ENCODE measurements around the gene AP1S1. TPM values are rescaled to one million over a fixed set of nuclear protein-coding genes. Genes with fewer than 3 reads are reported as not detected.
A peak's percentile ranks its signal among the peaks of the same experiment; 100 is the strongest.

The AP1S1 gene
- total RNA-seq, 2 donors from 2014 or later = 16.1 to 18.8 TPM

GRCh38 chr7:101166909-101167644, 12.8 kb downstream of the AP1S1 start:
- H3K27ac ChIP-seq = no peak overlapping the region
- no peak overlapping the region for H3K4me3 ChIP-seq
- H3K4me1 ChIP-seq = peaks cover 0 to 56% of the 10 kb centered on the region in 2 donors
- H3K36me3 ChIP-seq = no peaks in the 10 kb centered on the region
- H3K9me3 ChIP-seq = no peaks in the 10 kb centered on the region
- no peak for DNase-seq (ENCODE audit: low spot score)
- H3K27me3 ChIP-seq = peaks cover 41 to 61% of the 10 kb centered on the region in 2 donors
- no peak for TF ChIP-seq CTCF (IDR thresholded peaks at IDR 0.05)

GRCh38 chr7:101167645-101168411, 13.6 kb downstream of the AP1S1 start:
- H3K27ac ChIP-seq = no peak overlapping the region
- H3K4me1 ChIP-seq = peaks cover 0 to 56% of the 10 kb centered on the region in 2 donors
- H3K4me3 ChIP-seq = no peak overlapping the region
- no peaks in the 10 kb centered on the region for H3K9me3 ChIP-seq
- no peak for DNase-seq (ENCODE audit: low spot score)
- no peaks in the 10 kb centered on the region for H3K36me3 ChIP-seq
- peaks cover 49 to 64% of the 10 kb centered on the region in 2 donors for H3K27me3 ChIP-seq
- no peak for TF ChIP-seq CTCF (IDR thresholded peaks at IDR 0.05)

- no peak for TF ChIP-seq CTCF (IDR thresholded peaks at IDR 0.05)
- Histone ChIP-seq H3K4me1 (peaks cover 0 to 56% of the 10 kb centered on the region in 2 donors), H3K36me3 (no peaks in the 10 kb centered on the region), H3K27ac (no peak overlapping the region), H3K4me3 (no peak overlapping the region), H3K9me3 (no peaks in the 10 kb centered on the region), H3K27me3 (peaks cover 56 to 70% of the 10 kb centered on the region in 2 donors)
- DNase-seq (ENCODE audit: low spot score) = no peak
Observed at GRCh38 chr7:101168412-101169049, 14.3 kb downstream of the AP1S1 start.

- DNase-seq (ENCODE audit: low spot score) = no peak
- no peak overlapping the region for H3K4me3 ChIP-seq
- no peak overlapping the region for H3K27ac ChIP-seq
- H3K4me1 ChIP-seq = peaks cover 0 to 56% of the 10 kb centered on the region in 2 donors
- no peaks in the 10 kb centered on the region for H3K36me3 ChIP-seq
- H3K27me3 ChIP-seq = peaks cover 63 to 70% of the 10 kb centered on the region in 2 donors
- no peaks in the 10 kb centered on the region for H3K9me3 ChIP-seq
- no peak for TF ChIP-seq CTCF (IDR thresholded peaks at IDR 0.05)
Observed at GRCh38 chr7:101169110-101169837, 15.0 kb downstream of the AP1S1 start.

GRCh38 chr7:101169838-101170551, 15.7 kb downstream of the AP1S1 start:
- H3K36me3 ChIP-seq = no peaks in the 10 kb centered on the region
- H3K9me3 ChIP-seq = no peaks in the 10 kb centered on the region
- no peak overlapping the region for H3K27ac ChIP-seq
- H3K27me3 ChIP-seq = peaks cover 61 to 70% of the 10 kb centered on the region in 2 donors
- peaks cover 0 to 52% of the 10 kb centered on the region in 2 donors for H3K4me1 ChIP-seq
- H3K4me3 ChIP-seq = no peak overlapping the region
- TF ChIP-seq CTCF (IDR thresholded peaks at IDR 0.05) = peak; percentile 81 to 90
- peak; percentile 70 for DNase-seq (ENCODE audit: low spot score)
